ENCODE data around the gene CCDC183. TPM values are rescaled to one million over a fixed set of nuclear protein-coding genes. Genes with fewer than 3 reads are reported as not detected.

The CCDC183 gene
- 10 to 100 TPM in 1 of 2 donors, 1 to 10 TPM in 1; 2.4 to 20.0 TPM for total RNA-seq

DNA sequence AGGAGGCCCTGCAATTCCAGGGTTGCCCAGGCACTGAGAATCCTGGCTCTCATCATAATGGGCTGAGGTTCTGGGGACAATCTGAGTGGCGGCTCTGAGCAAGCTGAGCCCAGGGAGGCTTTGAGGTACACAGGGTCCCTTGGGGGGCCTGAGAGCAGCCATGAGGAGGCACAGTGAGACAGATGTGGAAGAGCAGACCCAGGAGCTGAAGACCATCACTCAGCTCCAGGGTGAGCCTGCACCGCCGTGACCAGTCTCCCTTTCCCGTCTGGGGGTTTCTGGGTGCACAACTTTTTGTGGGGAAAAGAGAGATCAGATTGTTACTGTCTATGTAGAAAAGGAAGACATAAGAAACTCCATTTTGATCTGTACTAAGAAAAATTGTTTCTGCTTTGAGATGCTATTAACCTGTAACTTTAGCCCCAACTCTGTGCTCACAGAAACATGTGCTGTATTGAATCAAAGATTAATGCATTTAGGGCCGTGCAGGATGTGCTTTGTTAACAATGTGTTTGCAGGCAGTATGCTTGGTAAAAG, at the start of gene CCDC183:
Gene CCDC183 (plus strand): TSS at position 101 of the 537 bp plus-strand sequence. CDS start 60 bp downstream, at position 161.
- H3K4me3 ChIP-seq, result no peak within 1 kb of the TSS
- H3K9me3 ChIP-seq, result no peaks in the 10 kb centered on the region
- intact Hi-C loops (cut with DNase I), result loop anchor here (10.0 kb wide), 1 partner anchor 48 kb away; the partner anchor contains the start of genes AJM1 and PHPT1
- no peaks in the 10 kb centered on the region for H3K36me3 ChIP-seq
- H3K9ac ChIP-seq (ENCODE audit: low read depth in 2 of 2, low read length in 2 of 2), result peak within 1 kb of the TSS; percentile 28 to 51
- no peak for TF ChIP-seq CTCF (IDR thresholded peaks at IDR 0.05)
- H3K27ac ChIP-seq, result no peak within 1 kb of the TSS
- no peak for DNase-seq
- no peaks in the 10 kb centered on the region for H3K27me3 ChIP-seq
- peaks cover 22% of the 10 kb centered on the region for H3K4me1 ChIP-seq

DNA sequence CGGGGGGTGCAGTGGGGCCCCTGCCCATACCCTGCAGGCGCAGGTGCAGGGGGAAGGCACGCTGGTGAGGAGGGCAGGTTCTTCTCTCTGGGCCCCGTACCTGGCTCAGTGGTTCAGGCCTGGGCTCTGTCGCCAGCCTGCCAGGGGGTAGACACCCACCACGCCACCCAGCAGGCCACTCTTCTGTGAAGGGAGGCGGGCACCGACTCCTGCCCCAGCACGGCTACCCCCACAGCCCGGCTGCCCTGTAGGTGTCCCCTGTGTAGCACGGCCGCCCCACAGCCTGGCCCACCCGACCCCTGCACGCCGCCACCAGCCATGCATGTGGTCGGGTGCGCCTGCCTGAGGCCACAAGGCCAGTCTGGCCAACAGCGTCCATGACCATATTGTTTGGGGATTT, 49.5 kb upstream of the CCDC183 start:
- no peak overlapping the region for H3K4me3 ChIP-seq
- H3K27me3 ChIP-seq, result peaks cover 17% of the 10 kb centered on the region
- H3K4me1 ChIP-seq, result no peaks in the 10 kb centered on the region
- H3K9ac ChIP-seq (ENCODE audit: low read depth in 2 of 2, low read length in 2 of 2), result no peak overlapping the region
- intact Hi-C loops (cut with DNase I), result no loop called here
- H3K27ac ChIP-seq, result no peak overlapping the region
- TF ChIP-seq CTCF (IDR thresholded peaks at IDR 0.05), result no peak
- DNase-seq, result no peak
- no peaks in the 10 kb centered on the region for H3K36me3 ChIP-seq
- H3K9me3 ChIP-seq, result no peaks in the 10 kb centered on the region

DNA sequence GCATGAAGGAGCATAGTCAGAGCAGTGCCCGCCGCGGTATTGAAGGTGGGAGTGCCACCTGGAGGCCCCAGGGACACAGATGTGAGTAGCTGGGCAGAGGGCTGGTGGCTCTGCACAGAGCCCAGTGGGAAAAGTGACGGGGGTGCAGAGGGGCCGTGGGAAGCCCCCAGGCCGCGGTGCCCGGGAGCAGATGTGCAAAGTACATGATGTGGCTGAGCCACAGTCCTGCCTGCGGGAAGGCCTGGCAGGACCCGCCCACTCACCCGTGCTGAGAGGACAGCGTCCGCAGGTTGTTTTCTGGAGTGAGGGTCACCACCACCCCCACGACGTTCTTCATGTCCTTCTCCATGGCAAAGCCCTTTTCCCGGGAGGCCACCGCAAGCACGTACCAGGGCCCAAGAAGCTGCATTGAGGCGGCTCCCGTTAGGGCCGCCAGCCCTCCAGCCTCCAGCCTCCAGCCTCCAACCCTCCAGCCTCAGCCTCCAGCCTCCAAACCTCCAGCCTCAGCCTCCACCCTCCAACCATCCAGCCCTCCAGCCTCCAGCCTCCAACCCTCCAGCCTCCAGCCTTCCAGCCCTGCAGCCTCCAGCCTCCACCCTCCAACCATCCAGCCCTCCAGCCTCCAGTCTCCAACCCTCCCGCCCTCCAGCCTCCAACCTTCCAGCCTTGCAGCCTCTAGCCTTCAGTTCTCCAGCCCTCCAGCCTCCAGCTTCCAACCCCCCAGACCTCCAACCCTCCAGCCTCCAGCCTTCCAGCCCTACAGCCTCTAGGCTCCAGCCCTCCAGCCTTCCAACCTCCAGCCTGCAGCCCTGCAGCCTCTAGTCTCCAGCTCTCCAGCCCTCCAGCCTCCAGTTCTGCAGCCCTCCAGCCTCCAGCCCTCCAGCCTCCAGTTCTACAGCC, 48.7 kb upstream of the CCDC183 start:
- Histone ChIP-seq H3K36me3 (no peaks in the 10 kb centered on the region), H3K27ac (no peak overlapping the region), H3K9ac (ENCODE audit: low read depth in 2 of 2, low read length in 2 of 2) (no peak overlapping the region), H3K4me3 (no peak overlapping the region), H3K4me1 (no peaks in the 10 kb centered on the region), H3K27me3 (peaks cover 9% of the 10 kb centered on the region), H3K9me3 (no peaks in the 10 kb centered on the region)
- TF ChIP-seq CTCF (IDR thresholded peaks at IDR 0.05), result no peak
- intact Hi-C loops (cut with DNase I), result no loop called here
- no peak for DNase-seq

GRCh38 chr9:136748201-136748600, 47.9 kb upstream of the CCDC183 start, which contains the start of gene LCN6:
TSS of gene LCN6 (minus strand) at chr9:136748525. CDS start at chr9:136748483, 42 bp downstream.
- Histone ChIP-seq H3K27me3 (peaks cover under 1% of the 10 kb centered on the region), H3K4me3 (no peak within 1 kb of the TSS), H3K9me3 (no peaks in the 10 kb centered on the region), H3K27ac (no peak within 1 kb of the TSS), H3K4me1 (no peaks in the 10 kb centered on the region), H3K36me3 (no peaks in the 10 kb centered on the region), H3K9ac (ENCODE audit: low read depth in 2 of 2, low read length in 2 of 2) (no peak within 1 kb of the TSS)
- TF ChIP-seq CTCF (IDR thresholded peaks at IDR 0.05), result no peak
- intact Hi-C loops (cut with DNase I), result no loop called here
- DNase-seq, result no peak

DNA sequence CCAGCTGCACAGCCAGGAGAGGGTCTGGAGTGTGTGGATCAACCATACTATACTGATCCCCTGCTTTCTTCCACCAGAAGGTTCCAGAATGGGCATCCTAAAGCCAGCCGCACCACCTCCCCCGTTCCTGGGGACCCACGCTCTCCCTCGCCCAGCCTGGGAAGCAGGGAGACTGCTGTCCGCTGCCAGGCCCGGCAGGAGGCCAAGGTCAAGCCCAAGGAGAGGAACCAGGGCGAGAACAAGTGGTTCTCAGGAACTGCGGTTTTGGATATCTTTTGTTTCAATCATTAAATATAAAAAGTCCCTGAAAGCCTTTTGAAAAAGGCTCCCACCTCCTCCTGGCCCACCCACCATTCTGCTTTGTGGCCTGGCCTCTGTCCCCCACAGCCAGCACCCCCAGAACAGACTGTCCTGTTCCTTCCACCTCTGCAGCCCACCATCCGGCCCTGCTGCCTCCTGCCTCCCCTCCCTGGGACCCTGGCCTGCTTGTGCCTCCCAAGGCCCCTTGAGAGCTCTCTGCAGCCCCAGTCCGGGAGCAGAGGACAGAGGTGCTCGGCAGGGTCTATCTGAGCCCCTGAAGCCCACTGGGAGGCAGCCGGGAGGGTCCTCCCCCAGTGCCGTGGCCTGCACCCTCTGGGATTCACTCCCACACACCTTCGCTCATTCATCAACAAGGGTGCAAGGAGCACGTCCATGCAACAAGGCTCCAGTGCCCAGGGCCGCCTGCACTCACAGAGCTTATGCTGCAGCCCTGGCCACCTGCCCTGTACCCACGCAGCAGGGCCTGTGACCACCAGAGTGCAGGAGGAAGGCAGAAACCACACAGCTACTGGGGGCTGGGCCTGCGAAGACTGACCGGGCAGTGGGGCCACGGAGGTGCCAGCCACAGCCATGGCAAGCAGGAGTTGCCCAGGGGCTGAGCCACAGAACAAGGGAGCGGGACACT, 47.2 kb upstream of the CCDC183 start:
- no peak overlapping the region for H3K9ac ChIP-seq (ENCODE audit: low read depth in 2 of 2, low read length in 2 of 2)
- intact Hi-C loops (cut with DNase I), result no loop called here
- no peaks in the 10 kb centered on the region for H3K9me3 ChIP-seq
- H3K4me1 ChIP-seq, result no peaks in the 10 kb centered on the region
- DNase-seq, result no peak
- no peak overlapping the region for H3K4me3 ChIP-seq
- no peak for TF ChIP-seq CTCF (IDR thresholded peaks at IDR 0.05)
- H3K27ac ChIP-seq, result no peak overlapping the region
- no peaks in the 10 kb centered on the region for H3K36me3 ChIP-seq
- no peaks in the 10 kb centered on the region for H3K27me3 ChIP-seq

Measured in colonic mucosa (tissue), 4 donors.